Mammary epithelial cell (primary cell): ENCODE results near the gene A2ML1.

Experiments
- EZH2 ChIP-seq: IDR thresholded peaks from 2 replicates; pipeline ENCODE4 v1.6.1; 2012; ENCODE audit warnings: low read length, inconsistent platforms, borderline replicate concordance
- TF ChIP-seq, protein P1 (sequence below), 2 donors: IDR thresholded peaks in 1 of 2; conservative IDR thresholded peaks in 1 of 2; 2 replicates each; pipeline ENCODE4 v1.5.1; 2011 to 2012; ENCODE audit warnings: inconsistent platforms in 2 of 2, low read length in 2 of 2, mild to moderate bottlenecking in 2 of 2, control low read depth in 1 of 2, low read depth in 1 of 2; ENCODE audit not compliant: insufficient read depth in 1 of 2; ENCODE audit errors: extremely low read depth in 1 of 2

- TF ChIP-seq, protein P1, sequence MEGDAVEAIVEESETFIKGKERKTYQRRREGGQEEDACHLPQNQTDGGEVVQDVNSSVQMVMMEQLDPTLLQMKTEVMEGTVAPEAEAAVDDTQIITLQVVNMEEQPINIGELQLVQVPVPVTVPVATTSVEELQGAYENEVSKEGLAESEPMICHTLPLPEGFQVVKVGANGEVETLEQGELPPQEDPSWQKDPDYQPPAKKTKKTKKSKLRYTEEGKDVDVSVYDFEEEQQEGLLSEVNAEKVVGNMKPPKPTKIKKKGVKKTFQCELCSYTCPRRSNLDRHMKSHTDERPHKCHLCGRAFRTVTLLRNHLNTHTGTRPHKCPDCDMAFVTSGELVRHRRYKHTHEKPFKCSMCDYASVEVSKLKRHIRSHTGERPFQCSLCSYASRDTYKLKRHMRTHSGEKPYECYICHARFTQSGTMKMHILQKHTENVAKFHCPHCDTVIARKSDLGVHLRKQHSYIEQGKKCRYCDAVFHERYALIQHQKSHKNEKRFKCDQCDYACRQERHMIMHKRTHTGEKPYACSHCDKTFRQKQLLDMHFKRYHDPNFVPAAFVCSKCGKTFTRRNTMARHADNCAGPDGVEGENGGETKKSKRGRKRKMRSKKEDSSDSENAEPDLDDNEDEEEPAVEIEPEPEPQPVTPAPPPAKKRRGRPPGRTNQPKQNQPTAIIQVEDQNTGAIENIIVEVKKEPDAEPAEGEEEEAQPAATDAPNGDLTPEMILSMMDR (conservative IDR thresholded peaks at IDR 0.05 in 1 of 2, IDR thresholded peaks at IDR 0.05 in 1 of 2; ENCODE audit: extremely low read depth in 1 of 2, insufficient read depth in 1 of 2, low read depth in 1 of 2, low read length in 2 of 2): no peak
- TF ChIP-seq EZH2: no peak
Measured at GRCh38 chr12:8870586-8870985, 48.2 kb downstream of the A2ML1 start.
